HepG2 (cell line): ENCODE measurements around the gene PNP. TPM values are rescaled to one million over a fixed set of nuclear protein-coding genes. Genes with fewer than 3 reads are reported as not detected.

Experiments
- ERF ChIP-seq: IDR thresholded peaks from 2 replicates; pipeline ENCODE4 v1.6.1; 2018; ENCODE audit warnings: missing biosample characterization, missing genetic modification reagents
- GATAD2A ChIP-seq: IDR thresholded peaks from 2 replicates; pipeline ENCODE4 v1.6.1; 2016
- HNF1A ChIP-seq, 2 experiments: sonication (generic) in 1 of 2; formaldehyde crosslinking in 1 of 2; IDR thresholded peaks; 2 replicates each; pipeline versions ENCODE4 v1.4.0 to v1.6.1; 2016 to 2020; ENCODE audit warnings: borderline replicate concordance in 1 of 2, low read depth in 1 of 2, mild to moderate bottlenecking in 1 of 2, missing genetic modification reagents in 1 of 2
- HOXA5 ChIP-seq: sonication (generic); formaldehyde crosslinking; IDR thresholded peaks from 2 replicates; pipeline ENCODE4 v1.4.0; 2020; ENCODE audit warnings: missing genetic modification reagents
- JDP2 ChIP-seq: sonication (generic); formaldehyde crosslinking; IDR thresholded peaks from 2 replicates; pipeline ENCODE4 v1.8.1; 2022; ENCODE audit warnings: missing genetic modification reagents, borderline replicate concordance
- MTF2 ChIP-seq: sonication (generic); formaldehyde crosslinking; IDR thresholded peaks from 2 replicates; pipeline ENCODE4 v1.5.0; 2020; ENCODE audit warnings: missing genetic modification reagents, borderline replicate concordance
- MXD1 ChIP-seq: sonication (generic); formaldehyde crosslinking; IDR thresholded peaks from 2 replicates; pipeline ENCODE4 v1.4.0; 2020; ENCODE audit warnings: mild to moderate bottlenecking, missing genetic modification reagents
- NCOA2 ChIP-seq: sonication (generic); formaldehyde crosslinking; IDR thresholded peaks from 2 replicates; pipeline ENCODE4 v1.8.0; 2022; ENCODE audit warnings: inconsistent platforms
- NFIB ChIP-seq: sonication (generic); formaldehyde crosslinking; IDR thresholded peaks from 2 replicates; pipeline ENCODE4 v1.9.0; 2021; ENCODE audit warnings: missing genetic modification reagents, mild to moderate bottlenecking, borderline replicate concordance
- RERE ChIP-seq: IDR thresholded peaks from 2 replicates; pipeline ENCODE4 v1.6.1; 2016; ENCODE audit warnings: low read depth, missing genetic modification reagents, missing compliant biosample characterization
- SSRP1 ChIP-seq: IDR thresholded peaks from 2 replicates; pipeline ENCODE4 v1.6.1; 2016; ENCODE audit warnings: control low read depth
- TEAD3 ChIP-seq: optimal IDR thresholded peaks from 2 replicates; pipeline ENCODE3; 2016; ENCODE audit warnings: borderline replicate concordance
- YEATS2 ChIP-seq: sonication (generic); formaldehyde crosslinking; IDR thresholded peaks from 2 replicates; pipeline ENCODE4 v1.4.0; 2020; ENCODE audit warnings: missing genetic modification reagents, borderline replicate concordance
- ZNF569 ChIP-seq: sonication (generic); formaldehyde crosslinking; IDR thresholded peaks from 2 replicates; pipeline ENCODE4 v1.5.0; 2020; ENCODE audit warnings: mild to moderate bottlenecking, missing genetic modification reagents, moderate library complexity, borderline replicate concordance
- ZNF784 ChIP-seq: sonication (generic); formaldehyde crosslinking; IDR thresholded peaks from 2 replicates; pipeline ENCODE4 v1.5.1; 2020; ENCODE audit warnings: missing genetic modification reagents, mild to moderate bottlenecking, borderline replicate concordance
- polyA plus RNA-seq, 8 experiments: library from polyadenylated mRNA; depleted of rRNA in 3 of 8; stranded (reverse) in 7 of 8; unstranded in 1 of 8; fragments of >200 nt; fragmentation: Illumina TruSeq in 4 of 8; extraction: Trizol in 4 of 8; gene quantifications; 2 replicates each; pipeline versions ENCODE4 v1.2.1 to v1.2.3, GENCODE V29; 2011 to 2016; ENCODE audit warnings: low read depth in 4 of 8, missing spikeins in 1 of 8, mixed read lengths in 1 of 8; ENCODE audit not compliant: insufficient read depth in 1 of 8
- total RNA-seq, 5 experiments: library from RNA; depleted of rRNA; stranded (reverse); fragments of >200 nt; fragmentation: Illumina TruSeq; extraction: Trizol; gene quantifications; 2 replicates each; pipeline ENCODE4 v1.2.3, GENCODE V29; 2016; ENCODE audit warnings: low read depth in 1 of 5
- TF ChIP-seq, protein P1 (sequence below): sonication (generic); formaldehyde crosslinking; conservative IDR thresholded peaks from 2 replicates; pipeline ENCODE4 v1.4.0; 2020; ENCODE audit warnings: missing genetic modification reagents

PNP gene
- total and polyA plus RNA-seq, 2 of the 13 experiments (the other 11 are each of a cell fraction or from before 2014, with no cell fraction given): 45.4 to 74.8 TPM

DNA sequence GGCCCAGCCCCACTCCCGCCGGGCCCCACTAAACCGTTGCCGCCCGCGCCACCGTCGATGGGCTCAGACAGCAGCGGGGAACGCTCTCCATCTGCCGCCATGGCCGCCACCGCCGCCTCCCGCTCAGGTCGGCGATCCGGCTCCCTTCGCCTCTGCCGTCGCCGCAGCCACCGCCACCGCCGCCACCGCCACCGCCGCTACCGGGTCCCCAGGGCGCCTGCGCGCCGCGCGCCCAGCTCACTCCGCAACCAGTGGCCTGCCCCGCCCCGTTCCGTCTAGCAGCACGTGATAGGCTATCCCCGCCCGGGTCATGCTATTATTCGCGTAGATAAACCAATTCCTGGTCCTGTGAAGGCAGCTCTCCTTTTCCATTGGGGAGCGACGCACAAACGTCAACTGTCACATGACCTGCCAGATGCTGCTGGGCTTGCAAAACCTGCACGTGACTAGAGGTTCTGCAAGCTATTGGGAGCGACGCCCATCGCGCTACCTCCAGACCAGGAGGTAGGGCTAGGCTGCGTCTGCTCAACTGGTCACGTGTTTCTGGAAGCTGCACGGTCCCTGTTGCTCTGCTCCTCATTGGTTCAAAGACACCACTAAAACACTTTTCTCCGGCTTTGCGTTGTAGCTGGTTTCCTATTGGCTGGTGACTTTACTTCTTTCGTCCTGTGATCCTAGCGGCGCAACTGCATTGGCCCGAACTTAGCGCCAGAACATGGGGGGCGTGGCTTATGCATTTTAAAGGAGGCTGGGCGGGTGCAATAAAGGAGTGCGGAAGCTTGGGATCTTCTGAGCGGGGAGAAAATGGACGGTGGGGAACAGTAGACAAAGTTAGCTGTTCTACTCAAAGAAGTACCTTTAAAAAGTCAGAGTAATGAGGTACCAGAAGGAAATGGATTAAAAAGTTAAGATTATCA lies 7.7 kb upstream of the PNP start, which contains the start of gene PIP4P1 (continued):
- TF ChIP-seq, protein P1, sequence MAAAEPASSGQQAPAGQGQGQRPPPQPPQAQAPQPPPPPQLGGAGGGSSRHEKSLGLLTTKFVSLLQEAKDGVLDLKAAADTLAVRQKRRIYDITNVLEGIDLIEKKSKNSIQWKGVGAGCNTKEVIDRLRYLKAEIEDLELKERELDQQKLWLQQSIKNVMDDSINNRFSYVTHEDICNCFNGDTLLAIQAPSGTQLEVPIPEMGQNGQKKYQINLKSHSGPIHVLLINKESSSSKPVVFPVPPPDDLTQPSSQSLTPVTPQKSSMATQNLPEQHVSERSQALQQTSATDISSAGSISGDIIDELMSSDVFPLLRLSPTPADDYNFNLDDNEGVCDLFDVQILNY (CRISPR knock-in tag): peak; percentile 89
- TF ChIP-seq NCOA2 (CRISPR knock-in tag) (peak; percentile 66; the same call in 1 of the 2 replicates), HOXA5 (peak; percentile 88; the same call in 1 of the 2 replicates), ERF (CRISPR knock-in tag) (peak; percentile 98), TEAD3 (CRISPR knock-in tag) (peak; percentile 81), YEATS2 (CRISPR knock-in tag) (peak; percentile 98), RERE (CRISPR knock-in tag) (no peak), JDP2 (CRISPR knock-in tag) (no peak; the same call in 1 of the 2 replicates), SSRP1 (CRISPR knock-in tag) (no peak), ZNF569 (CRISPR knock-in tag) (no peak; the same call in 1 of the 2 replicates), NFIB (CRISPR knock-in tag) (no peak), MXD1 (CRISPR knock-in tag) (peak; percentile 89), MTF2 (no peak), HNF1A (IDR thresholded peaks at IDR 0.05; ENCODE audit: low read depth) (0 out of 2 replicates have a peak, but pooled peaks have one; percentile 13), HNF1A (CRISPR knock-in tag; IDR thresholded peaks at IDR 0.05; ENCODE audit: borderline replicate concordance) (peak; percentile 82; the same call in 1 of the 2 replicates), GATAD2A (peak; percentile 86), ZNF784 (CRISPR knock-in tag) (peak; percentile 75)
